WTC11 (cell line): ENCODE data around the gene FAM193B.

ENCODE experiments used
- CTCF ChIP-seq: fragments of 200-600 bp; IDR thresholded peaks from 2 replicates; pipeline ENCODE4 v1.8.0; 2022; ENCODE audit warnings: antibody characterized with exemption
- E2F1 ChIP-seq: sonication (generic); formaldehyde crosslinking; IDR thresholded peaks from 2 replicates; pipeline ENCODE4 v1.8.0; 2022; ENCODE audit warnings: mild to moderate bottlenecking, missing genetic modification reagents
- HMGXB4 ChIP-seq: sonication (generic); formaldehyde crosslinking; IDR thresholded peaks from 2 replicates; pipeline ENCODE4 v1.8.1; 2023; ENCODE audit warnings: mild to moderate bottlenecking, moderate library complexity, missing genetic modification reagents
- IRF2 ChIP-seq: sonication (generic); formaldehyde crosslinking; IDR thresholded peaks from 2 replicates; pipeline ENCODE4 v1.8.0; 2022; ENCODE audit warnings: low read depth, missing genetic modification reagents, borderline replicate concordance
- NFE2L1 ChIP-seq: sonication (generic); formaldehyde crosslinking; IDR thresholded peaks from 2 replicates; pipeline ENCODE4 v1.8.1; 2023; ENCODE audit warnings: missing genetic modification reagents
- RELA ChIP-seq: sonication (generic); formaldehyde crosslinking; IDR thresholded peaks from 2 replicates; pipeline ENCODE4 v1.8.1; 2022; ENCODE audit warnings: missing genetic modification reagents, mild to moderate bottlenecking, borderline replicate concordance
- ZNF121 ChIP-seq: sonication (generic); formaldehyde crosslinking; IDR thresholded peaks from 2 replicates; pipeline ENCODE4 v1.8.0; 2023; ENCODE audit warnings: missing genetic modification reagents
- TF ChIP-seq, protein P1 (sequence below): sonication (generic); formaldehyde crosslinking; IDR thresholded peaks from 2 replicates; pipeline ENCODE4 v1.8.1; 2023; ENCODE audit warnings: mild to moderate bottlenecking, missing genetic modification reagents, moderate library complexity
- TF ChIP-seq, protein P2 (sequence below): sonication (generic); formaldehyde crosslinking; conservative IDR thresholded peaks from 2 replicates; pipeline ENCODE4 v1.8.1; 2022; ENCODE audit warnings: mild to moderate bottlenecking, missing genetic modification reagents
- TF ChIP-seq, protein P3 (sequence below): sonication (generic); formaldehyde crosslinking; IDR thresholded peaks from 2 replicates; pipeline ENCODE4 v1.8.0; 2022; ENCODE audit warnings: mild to moderate bottlenecking, missing genetic modification reagents

DNA sequence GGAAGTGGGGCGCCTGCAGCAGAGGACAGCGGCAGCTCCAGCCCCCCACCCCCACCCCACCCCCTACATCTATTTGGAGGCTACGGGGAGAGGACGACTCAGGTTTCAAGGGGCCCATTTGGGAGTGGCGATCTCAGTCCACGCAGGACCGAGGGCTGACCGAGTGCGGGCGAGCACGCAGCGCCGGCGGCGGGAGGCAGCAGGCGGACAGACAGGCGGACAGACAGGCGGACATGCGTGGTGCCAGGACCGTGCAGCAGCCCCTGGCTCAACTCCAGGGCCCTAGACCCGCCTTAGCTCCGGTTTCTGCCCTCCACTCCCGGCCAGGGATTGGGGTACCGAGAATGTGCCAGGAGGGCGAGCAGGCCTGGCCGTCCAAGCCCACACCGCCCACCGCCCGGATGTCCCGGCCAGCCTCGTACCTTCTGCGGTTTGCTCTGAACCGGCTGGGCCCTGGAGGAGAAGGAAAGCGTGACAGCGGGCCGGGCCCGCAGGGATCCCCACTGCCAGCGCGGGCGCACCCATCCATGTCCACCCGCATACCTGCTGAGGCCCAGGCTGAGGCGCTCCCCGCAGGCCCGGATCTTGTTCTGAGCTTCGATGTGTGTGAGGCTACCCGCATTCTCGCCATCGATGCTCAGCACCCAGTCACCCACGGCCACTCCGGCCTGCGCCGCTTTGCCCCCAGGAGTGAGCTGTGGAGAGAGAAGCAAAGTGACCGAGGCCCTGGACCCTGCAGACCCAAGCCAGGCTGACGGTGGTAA is 62.2 kb downstream of the FAM193B start:
- TF ChIP-seq NFE2L1 (CRISPR knock-in tag) (no peak), HMGXB4 (CRISPR knock-in tag) (no peak), CTCF (no peak), ZNF121 (CRISPR knock-in tag) (no peak), IRF2 (CRISPR knock-in tag) (no peak), RELA (CRISPR knock-in tag) (no peak), E2F1 (CRISPR knock-in tag) (no peak)
- TF ChIP-seq, protein P1, sequence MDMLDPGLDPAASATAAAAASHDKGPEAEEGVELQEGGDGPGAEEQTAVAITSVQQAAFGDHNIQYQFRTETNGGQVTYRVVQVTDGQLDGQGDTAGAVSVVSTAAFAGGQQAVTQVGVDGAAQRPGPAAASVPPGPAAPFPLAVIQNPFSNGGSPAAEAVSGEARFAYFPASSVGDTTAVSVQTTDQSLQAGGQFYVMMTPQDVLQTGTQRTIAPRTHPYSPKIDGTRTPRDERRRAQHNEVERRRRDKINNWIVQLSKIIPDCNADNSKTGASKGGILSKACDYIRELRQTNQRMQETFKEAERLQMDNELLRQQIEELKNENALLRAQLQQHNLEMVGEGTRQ = no peak
- TF ChIP-seq, protein P2, sequence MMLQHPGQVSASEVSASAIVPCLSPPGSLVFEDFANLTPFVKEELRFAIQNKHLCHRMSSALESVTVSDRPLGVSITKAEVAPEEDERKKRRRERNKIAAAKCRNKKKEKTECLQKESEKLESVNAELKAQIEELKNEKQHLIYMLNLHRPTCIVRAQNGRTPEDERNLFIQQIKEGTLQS = no peak
- TF ChIP-seq, protein P3, sequence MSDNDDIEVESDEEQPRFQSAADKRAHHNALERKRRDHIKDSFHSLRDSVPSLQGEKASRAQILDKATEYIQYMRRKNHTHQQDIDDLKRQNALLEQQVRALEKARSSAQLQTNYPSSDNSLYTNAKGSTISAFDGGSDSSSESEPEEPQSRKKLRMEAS (CRISPR knock-in tag) = no peak
